GM19328 (cell line): ENCODE results near the gene OTUD1.

Source experiments
- ATAC-seq: cut with Tn5 transposase; IDR thresholded peaks from one replicate; pipeline ENCODE4 v1.9.1; 2021; ENCODE audit warnings: mild to moderate bottlenecking, moderate library complexity; ENCODE audit not compliant: unreplicated experiment

OTUD1 gene

DNA sequence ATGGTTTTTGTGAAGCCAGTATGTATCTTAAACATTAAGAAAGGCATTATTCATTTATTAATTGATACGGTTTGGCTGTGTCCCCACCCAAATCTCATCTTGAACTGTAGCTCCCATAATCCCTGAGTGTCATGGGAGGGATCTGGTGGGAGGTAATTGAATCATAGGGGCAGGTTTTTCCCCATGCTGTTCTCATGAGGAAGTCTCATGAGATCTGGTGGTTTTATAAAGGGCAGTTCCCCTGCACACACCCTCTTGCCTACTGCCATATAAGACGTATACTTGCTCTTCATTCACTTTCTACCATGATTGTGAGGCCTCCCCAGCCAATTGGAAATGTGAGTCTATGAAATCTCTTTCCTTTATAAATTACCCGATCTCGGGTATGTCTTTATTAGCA, 28.1 kb downstream of the OTUD1 start:
- no peak for ATAC-seq

GRCh38 chr10:23467548-23467947, 28.7 kb downstream of the OTUD1 start:
- ATAC-seq: no peak

DNA sequence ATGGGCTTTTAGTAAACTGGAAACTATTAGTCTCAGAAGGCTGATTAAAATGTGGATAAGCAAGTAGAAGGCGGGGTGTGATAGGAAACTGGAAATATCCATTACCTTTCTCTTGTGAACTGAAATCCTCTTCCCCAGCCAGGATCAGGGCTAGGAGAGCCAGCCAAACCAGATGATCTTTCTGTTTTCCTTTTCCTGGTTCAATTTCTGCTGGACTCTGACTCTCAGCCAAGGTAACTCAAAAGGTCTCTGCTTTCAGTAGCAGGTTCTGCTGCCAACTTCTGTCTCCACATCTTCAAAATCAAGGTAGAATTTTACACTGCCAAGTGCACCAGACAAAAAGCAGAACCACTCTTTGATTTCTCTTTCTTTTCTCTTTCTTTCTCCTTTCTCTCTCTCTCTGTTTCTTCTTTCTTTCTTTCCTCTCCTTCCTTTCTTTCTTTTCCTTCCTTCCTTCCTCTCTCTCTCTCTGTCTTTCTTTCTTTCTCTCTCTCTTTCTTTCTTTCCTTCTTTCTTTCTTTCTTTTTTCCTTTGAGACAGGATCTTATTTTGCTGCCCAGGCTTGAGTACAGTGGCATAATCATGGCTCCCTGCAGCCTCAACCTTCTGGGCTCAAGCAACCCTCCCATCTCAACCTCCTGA, 30.8 kb downstream of the OTUD1 start:
- ATAC-seq: no peak

GRCh38 chr10:23472181-23472580, 33.3 kb downstream of the OTUD1 start:
- ATAC-seq: no peak

- no peak for ATAC-seq
These were observed 35.2 kb downstream of the OTUD1 start for GRCh38 chr10:23474081-23474480.

- no peak for ATAC-seq
These were observed 35.8 kb downstream of the OTUD1 start for GRCh38 chr10:23474626-23475025.

DNA sequence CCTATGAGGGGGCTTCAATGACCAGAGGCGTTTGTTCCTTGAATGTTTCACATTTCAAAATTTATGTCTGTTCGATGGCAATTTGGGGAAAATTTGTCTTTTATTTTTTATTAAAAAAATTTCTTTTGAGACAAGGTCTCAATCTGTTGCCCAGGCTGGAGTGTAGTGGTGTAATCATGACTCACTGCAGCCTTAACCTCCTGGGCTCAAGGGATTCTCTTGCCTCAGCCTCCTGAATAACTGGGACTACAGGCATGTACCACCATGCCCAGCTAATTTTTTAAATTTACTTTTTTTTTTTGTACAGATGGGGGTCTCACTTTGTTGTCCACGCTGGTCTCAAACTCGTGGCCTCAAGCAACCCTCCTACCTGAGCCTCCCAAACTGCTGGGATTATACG, 39.7 kb downstream of the OTUD1 start:
- no peak for ATAC-seq

DNA sequence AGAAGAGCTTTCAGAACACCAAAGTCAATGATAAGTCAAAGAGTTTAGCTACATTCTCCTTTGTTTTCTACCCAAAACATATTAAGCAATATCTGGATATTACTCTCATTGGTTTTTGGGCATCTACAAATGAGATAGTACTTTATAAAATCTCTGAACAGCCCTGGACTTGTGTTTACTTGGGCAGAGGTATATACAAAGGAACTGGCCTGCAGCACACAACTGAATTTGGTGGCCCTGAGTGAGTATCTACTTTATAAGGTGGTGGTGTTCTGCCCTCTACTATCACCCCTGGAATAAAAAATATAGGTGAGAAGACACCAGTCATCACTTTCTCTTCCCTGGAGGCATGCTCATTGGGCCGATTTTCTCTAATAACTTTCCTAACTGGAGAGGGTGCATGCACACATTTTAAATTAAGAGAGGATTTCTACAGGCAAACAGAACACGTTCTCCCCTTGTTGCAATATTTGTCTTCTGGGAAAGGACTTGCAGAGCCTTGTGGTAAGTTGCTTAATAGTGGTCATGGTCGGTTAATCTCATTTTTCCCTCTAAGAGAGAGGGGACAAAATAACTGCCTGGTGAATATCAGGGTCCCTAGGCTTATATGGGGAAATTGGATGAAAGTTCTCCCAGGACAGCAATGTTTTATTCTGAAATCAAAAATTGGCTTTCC, 41.1 kb downstream of the OTUD1 start:
- no peak for ATAC-seq

DNA sequence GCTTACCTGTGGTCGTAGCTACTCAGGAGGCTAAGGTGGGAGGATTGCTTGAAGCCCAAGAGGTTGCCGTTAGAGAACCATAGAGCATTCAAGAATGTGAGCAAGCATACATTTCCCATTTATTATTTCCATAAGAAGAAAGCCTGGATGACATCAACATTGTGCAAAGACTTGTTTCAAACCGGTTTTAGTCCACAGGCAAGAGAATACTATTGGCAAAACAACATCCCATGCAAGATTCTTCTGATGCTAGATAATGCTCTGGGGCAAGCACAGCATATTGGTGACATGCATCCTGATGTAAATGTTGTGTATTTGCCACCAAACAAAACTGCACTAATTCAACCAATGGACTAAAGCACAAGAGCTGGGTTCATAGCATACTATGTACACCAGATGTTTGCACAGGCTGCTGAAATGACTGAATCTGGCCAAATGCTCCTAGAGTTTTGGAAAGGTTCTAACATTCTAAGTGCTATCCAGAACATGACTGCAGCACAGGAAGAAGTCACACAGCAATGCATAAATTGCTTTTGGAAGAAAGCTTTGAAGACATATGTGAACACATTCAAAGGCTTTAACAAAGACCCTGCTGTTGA, 42.6 kb downstream of the OTUD1 start:
- no peak for ATAC-seq

DNA sequence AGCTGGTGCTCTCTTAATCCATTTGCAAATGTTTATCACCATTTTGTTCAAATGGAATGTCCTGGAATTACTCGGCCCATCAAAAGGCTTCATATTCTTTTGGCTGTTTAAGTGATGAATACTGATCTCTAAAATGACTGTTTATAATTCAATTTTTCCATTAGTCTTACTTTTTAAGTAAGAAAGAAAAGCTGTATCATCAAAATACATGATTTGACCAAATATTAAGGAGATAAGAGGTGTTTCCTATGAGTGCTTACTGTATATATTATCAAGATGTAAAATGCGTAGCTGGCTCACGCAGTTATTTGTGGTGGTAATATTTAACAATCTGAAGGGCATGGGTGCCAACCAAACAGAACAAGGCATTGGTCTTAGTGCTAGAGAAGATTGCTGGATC, 51.2 kb downstream of the OTUD1 start:
- ATAC-seq: no peak
